HepG2 (cell line): ENCODE results near the gene HUNK.

Source experiments
- CTCF ChIP-seq: sonication (generic); formaldehyde crosslinking; IDR thresholded peaks from 2 replicates; pipeline ENCODE4 v1.5.0; 2020; ENCODE audit warnings: mild to moderate bottlenecking, missing genetic modification reagents, moderate library complexity
- ETV6 ChIP-seq: sonication (generic); formaldehyde crosslinking; conservative IDR thresholded peaks from 2 replicates; pipeline ENCODE4 v1.4.0; 2020; ENCODE audit warnings: missing genetic modification reagents
- EZH2 ChIP-seq: conservative IDR thresholded peaks from 2 replicates; pipeline ENCODE4 v1.6.1; 2012; ENCODE audit warnings: mild to moderate bottlenecking, low read depth, low read length, moderate library complexity
- GABPA ChIP-seq, 2 experiments: IDR thresholded peaks; 2 replicates each; pipeline ENCODE4 v1.6.1; 2011 to 2016; ENCODE audit warnings: low read depth in 2 of 2, low read length in 1 of 2, missing biosample characterization in 1 of 2, missing genetic modification characterization in 1 of 2
- HNF4A ChIP-seq: sonication (generic); formaldehyde crosslinking; IDR thresholded peaks from 2 replicates; pipeline ENCODE4 v1.4.0; 2020; ENCODE audit warnings: missing genetic modification reagents
- MYC ChIP-seq: sonication (generic); formaldehyde crosslinking; IDR thresholded peaks from 2 replicates; pipeline ENCODE4 v1.9.0; 2021; ENCODE audit warnings: missing genetic modification reagents, borderline replicate concordance

- no peak for TF ChIP-seq GABPA (IDR thresholded peaks at IDR 0.05; ENCODE audit: low read depth, low read length)
- no peak for TF ChIP-seq GABPA (CRISPR knock-in tag; IDR thresholded peaks at IDR 0.05; ENCODE audit: low read depth)
- TF ChIP-seq EZH2 = no peak
- TF ChIP-seq CTCF (CRISPR knock-in tag) = no peak
- TF ChIP-seq MYC = no peak
- no peak for TF ChIP-seq HNF4A (CRISPR knock-in tag)
- no peak for TF ChIP-seq ETV6 (CRISPR knock-in tag)
Observed at GRCh38 chr21:31911138-31911907, 38.5 kb downstream of the HUNK start.
